Karpas-422 (cell line): ENCODE results near the gene ERVH48-1. TPM values are rescaled to one million over a fixed set of nuclear protein-coding genes. Genes with fewer than 3 reads are reported as not detected.
"Not testable (repeated sequence)": the region's sequence is repeated elsewhere in the genome, so short reads cannot be mapped to it uniquely, and the experiment has no call there.

Source experiments
- DNase-seq: peaks from one replicate; pipeline ENCODE4 v3.0.0-alpha.2; 2015
- H2AFZ ChIP-seq: fragments of 200-600 bp; sonication (generic); 2 replicates; pipeline ENCODE4 v1.6.1; 2014; ENCODE audit warnings: antibody characterized with exemption, low read length, mixed read lengths
- H3K27ac ChIP-seq: fragments of 200-600 bp; sonication (generic); 2 replicates; pipeline ENCODE4 v1.5.1; 2014; ENCODE audit warnings: mild to moderate bottlenecking, low read length, moderate library complexity
- H3K27me3 ChIP-seq: fragments of 200-600 bp; sonication (generic); 2 replicates; pipeline ENCODE4 v1.6.1; 2014; ENCODE audit warnings: low read length, mixed read lengths
- H3K36me3 ChIP-seq: fragments of 200-600 bp; sonication (generic); 2 replicates; pipeline ENCODE4 v1.6.1; 2014; ENCODE audit warnings: low read length, mixed read lengths; ENCODE audit not compliant: insufficient read depth
- H3K4me1 ChIP-seq: fragments of 200-600 bp; sonication (generic); 2 replicates; pipeline ENCODE4 v1.6.1; 2014; ENCODE audit warnings: mild to moderate bottlenecking, low read length, mixed read lengths
- H3K4me2 ChIP-seq: fragments of 200-600 bp; sonication (generic); 2 replicates; pipeline ENCODE4 v1.6.1; 2014; ENCODE audit warnings: low read length, low read depth, mild to moderate bottlenecking; ENCODE audit not compliant: poor library complexity, severe bottlenecking
- H3K4me3 ChIP-seq: fragments of 200-600 bp; sonication (generic); 2 replicates; pipeline ENCODE4 v1.5.1; 2014; ENCODE audit warnings: mild to moderate bottlenecking, antibody characterized with exemption, low read length, mixed read lengths
- H3K79me2 ChIP-seq: fragments of 200-600 bp; sonication (generic); 2 replicates; pipeline ENCODE4 v1.6.1; 2014; ENCODE audit warnings: mild to moderate bottlenecking, low read length, mixed read lengths
- H3K9ac ChIP-seq: fragments of 200-600 bp; sonication (generic); 2 replicates; pipeline ENCODE4 v1.6.0; 2014; ENCODE audit warnings: low read length
- H3K9me2 ChIP-seq: fragments of 200-600 bp; sonication (generic), shearing (Covaris generic); replicated peaks from 2 replicates; pipeline ENCODE4 v1.6.0; 2014; ENCODE audit warnings: mild to moderate bottlenecking, low read length, moderate library complexity; ENCODE audit not compliant: insufficient read depth
- H3K9me3 ChIP-seq: fragments of 300-700, 200-600 bp; sonication (generic); 2 replicates; pipeline ENCODE4 v1.6.1; 2014; ENCODE audit warnings: low read length, mixed read lengths
- H4K20me1 ChIP-seq: fragments of 200-600 bp; sonication (generic); 2 replicates; pipeline ENCODE4 v1.6.1; 2014; ENCODE audit warnings: mild to moderate bottlenecking, antibody characterized with exemption, low read length, low read depth; ENCODE audit not compliant: insufficient read depth
- total RNA-seq: library from RNA; depleted of rRNA; stranded (reverse); fragments of >200 nt; shearing (Covaris generic); gene quantifications from 2 replicates; pipeline ENCODE4 v1.2.3, GENCODE V29; 2014; ENCODE audit warnings: low replicate concordance

The ERVH48-1 gene
- total RNA-seq, 1 experiment from 2014 or later = not detected

- not testable (repeated sequence) for H3K79me2 ChIP-seq, H3K27ac ChIP-seq, H3K4me1 ChIP-seq, H3K4me3 ChIP-seq, H3K9ac ChIP-seq, H3K36me3 ChIP-seq, H3K27me3 ChIP-seq, H2AFZ ChIP-seq, H3K4me2 ChIP-seq, H4K20me1 ChIP-seq, H3K9me3 ChIP-seq, H3K9me2 ChIP-seq, DNase-seq
These were observed 23.8 kb upstream of the ERVH48-1 start for GRCh38 chr21:42949094-42949755.

DNA sequence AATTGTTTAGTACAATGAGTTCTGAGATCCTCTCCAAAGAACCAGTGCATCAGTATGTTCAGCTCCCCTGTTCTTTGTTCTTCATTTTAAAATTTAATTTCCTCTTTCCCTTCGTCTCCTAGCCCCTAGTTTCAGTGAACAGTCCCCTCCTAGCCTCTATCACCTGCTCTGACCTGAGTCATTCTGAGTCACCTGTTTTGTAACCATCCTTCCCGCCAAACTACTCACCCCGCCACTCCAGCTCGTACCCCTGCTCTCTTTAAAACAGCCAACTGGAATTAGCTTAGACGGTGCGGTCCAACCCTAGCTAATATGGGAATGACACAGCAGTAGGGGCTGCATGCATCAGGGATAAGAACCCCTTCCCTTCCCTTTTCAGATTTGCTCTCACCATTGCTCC is 16.8 kb upstream of the ERVH48-1 start:
- H4K20me1 ChIP-seq = no peaks in the 10 kb centered on the region
- H3K36me3 ChIP-seq = no peaks in the 10 kb centered on the region
- no peaks in the 10 kb centered on the region for H3K9me2 ChIP-seq
- H3K4me2 ChIP-seq = no peak overlapping the region
- no peaks in the 10 kb centered on the region for H3K79me2 ChIP-seq
- DNase-seq = no peak
- H3K4me3 ChIP-seq = no peak overlapping the region
- H3K27me3 ChIP-seq = no peaks in the 10 kb centered on the region
- no peaks in the 10 kb centered on the region for H3K9me3 ChIP-seq
- peaks cover 2% of the 10 kb centered on the region for H3K4me1 ChIP-seq
- H3K27ac ChIP-seq = no peak overlapping the region
- H2AFZ ChIP-seq = no peak overlapping the region
- H3K9ac ChIP-seq = no peak overlapping the region

DNA sequence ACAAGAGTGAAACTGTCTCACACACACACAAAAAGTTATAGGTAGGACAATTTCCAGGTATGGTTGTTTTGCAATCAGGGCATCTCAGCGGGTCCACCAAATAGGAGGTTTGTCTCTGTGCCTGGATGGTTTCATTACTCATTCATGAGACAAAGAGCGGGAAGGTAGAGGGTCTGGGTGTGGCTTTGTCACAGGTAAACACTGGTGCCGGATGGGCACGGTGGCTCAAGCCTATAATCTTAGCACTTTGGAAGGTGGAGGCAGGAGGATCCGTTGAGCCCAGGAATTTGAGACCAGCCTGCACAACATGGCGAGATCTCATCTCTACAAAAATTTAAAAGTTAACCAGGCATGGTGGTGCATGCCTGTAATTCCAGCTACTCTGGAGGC is 16.3 kb upstream of the ERVH48-1 start:
- Histone ChIP-seq H4K20me1 (no peaks in the 10 kb centered on the region), H3K4me2 (no peak overlapping the region)

GRCh38 chr21:42939582-42940413 is 14.4 kb upstream of the ERVH48-1 start:
- no peak overlapping the region for H2AFZ ChIP-seq
- H4K20me1 ChIP-seq = no peaks in the 10 kb centered on the region
- H3K9ac ChIP-seq = no peak overlapping the region
- no peaks in the 10 kb centered on the region for H3K36me3 ChIP-seq
- no peak overlapping the region for H3K4me2 ChIP-seq
- H3K9me3 ChIP-seq = no peaks in the 10 kb centered on the region
- DNase-seq = no peak
- H3K9me2 ChIP-seq = no peaks in the 10 kb centered on the region
- H3K4me1 ChIP-seq = peaks cover 8% of the 10 kb centered on the region
- H3K79me2 ChIP-seq = no peaks in the 10 kb centered on the region
- H3K27me3 ChIP-seq = no peaks in the 10 kb centered on the region
- H3K27ac ChIP-seq = no peak overlapping the region
- H3K4me3 ChIP-seq = no peak overlapping the region

More for the DNA sequence above, 16.3 kb upstream of the ERVH48-1 start:
- Histone ChIP-seq H3K27me3 (no peaks in the 10 kb centered on the region), H3K4me1 (peaks cover 8% of the 10 kb centered on the region), H3K9me2 (no peaks in the 10 kb centered on the region), H2AFZ (no peak overlapping the region), H3K79me2 (no peaks in the 10 kb centered on the region), H3K4me3 (no peak overlapping the region), H3K36me3 (no peaks in the 10 kb centered on the region), H3K9me3 (no peaks in the 10 kb centered on the region), H3K9ac (no peak overlapping the region), H3K27ac (no peak overlapping the region)
- DNase-seq = no peak

- H3K27me3 ChIP-seq, H3K9me3 ChIP-seq, H3K4me1 ChIP-seq, H2AFZ ChIP-seq, H3K4me2 ChIP-seq, H3K9ac ChIP-seq, H4K20me1 ChIP-seq, H3K79me2 ChIP-seq, H3K4me3 ChIP-seq, H3K27ac ChIP-seq, DNase-seq, H3K36me3 ChIP-seq, H3K9me2 ChIP-seq: not testable (repeated sequence)
These were observed 13.2 kb upstream of the ERVH48-1 start for GRCh38 chr21:42938606-42938995.

DNA sequence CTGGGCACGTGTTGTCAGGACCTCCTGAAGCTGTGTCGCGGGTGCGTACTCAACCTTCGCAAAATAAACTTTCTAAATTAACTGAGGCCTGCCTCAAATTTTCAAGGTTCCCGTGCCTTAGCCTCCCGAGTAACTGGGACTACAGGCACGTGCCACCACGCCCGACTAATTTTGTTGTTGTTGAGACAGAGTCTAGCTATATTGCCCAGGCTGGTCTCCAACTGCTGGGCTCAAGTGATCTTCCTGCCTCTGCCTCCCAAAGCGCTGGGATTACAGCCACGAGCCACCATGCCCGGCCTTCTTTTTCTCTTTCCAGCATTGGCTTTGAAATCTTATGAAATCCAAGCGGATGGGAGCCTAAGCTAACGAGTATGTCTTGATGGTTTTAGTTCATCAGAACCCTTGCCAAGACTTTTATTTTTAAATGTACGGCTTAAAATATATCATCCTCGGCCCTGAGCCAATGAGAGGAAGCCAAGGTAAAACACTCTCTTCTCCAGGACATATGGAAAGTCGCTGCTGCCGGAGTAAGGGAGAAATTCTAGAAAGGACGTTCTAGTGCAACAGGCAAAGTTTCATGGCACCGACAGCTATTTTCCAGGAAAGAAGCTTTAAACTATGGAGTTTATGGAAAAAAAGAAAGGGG is 12.7 kb upstream of the ERVH48-1 start:
- Histone ChIP-seq H3K79me2 (no peaks in the 10 kb centered on the region), H3K36me3 (no peaks in the 10 kb centered on the region), H3K4me2 (no peak overlapping the region), H3K9me3 (no peaks in the 10 kb centered on the region), H3K4me3 (no peak overlapping the region), H2AFZ (no peak overlapping the region), H3K9ac (no peak overlapping the region), H3K4me1 (peaks cover 8% of the 10 kb centered on the region), H3K9me2 (no peaks in the 10 kb centered on the region), H4K20me1 (no peaks in the 10 kb centered on the region), H3K27ac (no peak overlapping the region), H3K27me3 (no peaks in the 10 kb centered on the region)
- no peak for DNase-seq

DNA sequence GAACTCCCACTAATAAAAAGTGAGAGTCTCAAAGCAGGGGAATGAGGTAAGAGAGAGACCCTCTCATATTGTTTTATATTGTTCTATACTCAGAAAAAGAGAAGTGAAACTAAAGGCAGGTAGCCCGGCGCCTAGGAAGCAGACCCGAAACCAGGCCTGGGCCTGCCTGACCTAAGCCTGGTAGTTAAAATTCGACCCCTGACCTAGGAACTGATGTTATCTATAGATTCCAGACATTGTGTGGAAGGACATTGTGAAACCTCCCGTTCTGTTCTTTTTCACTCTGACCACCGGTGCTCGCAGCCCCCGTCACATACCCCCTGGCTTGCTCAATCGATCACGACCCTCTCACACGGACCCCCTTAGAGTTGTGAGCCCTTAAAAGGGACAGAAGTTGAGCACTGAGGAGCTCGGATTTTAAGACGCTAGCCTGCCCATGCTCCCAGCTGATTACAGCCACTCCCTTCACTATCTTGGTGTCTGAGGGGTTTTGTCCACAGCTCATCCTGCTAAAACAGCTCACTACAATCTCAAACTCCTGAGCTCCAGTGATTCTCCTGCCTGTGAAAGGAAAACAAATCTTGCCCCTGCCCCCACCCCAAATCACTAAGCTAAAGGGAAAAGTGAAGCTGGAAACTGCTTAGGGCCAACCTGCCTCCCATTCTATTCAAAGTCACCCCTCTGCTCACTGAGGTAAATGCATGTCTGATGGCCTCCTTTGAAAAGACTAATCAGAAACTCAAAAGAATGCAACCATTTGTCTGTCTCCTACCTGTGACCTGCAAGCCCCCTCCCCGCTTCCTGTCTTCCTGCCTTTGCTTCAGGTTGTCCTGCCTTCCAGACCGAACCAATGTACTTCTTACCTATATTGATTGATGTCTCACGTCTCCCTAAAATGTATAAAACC is 11.9 kb upstream of the ERVH48-1 start:
- H3K4me3 ChIP-seq, H3K27ac ChIP-seq, H3K9me3 ChIP-seq, H3K9me2 ChIP-seq, H3K4me2 ChIP-seq, H3K4me1 ChIP-seq, H3K9ac ChIP-seq, H3K27me3 ChIP-seq, H3K79me2 ChIP-seq, H3K36me3 ChIP-seq, H4K20me1 ChIP-seq, H2AFZ ChIP-seq: not testable (repeated sequence)
- peak; percentile 58 for DNase-seq

DNA sequence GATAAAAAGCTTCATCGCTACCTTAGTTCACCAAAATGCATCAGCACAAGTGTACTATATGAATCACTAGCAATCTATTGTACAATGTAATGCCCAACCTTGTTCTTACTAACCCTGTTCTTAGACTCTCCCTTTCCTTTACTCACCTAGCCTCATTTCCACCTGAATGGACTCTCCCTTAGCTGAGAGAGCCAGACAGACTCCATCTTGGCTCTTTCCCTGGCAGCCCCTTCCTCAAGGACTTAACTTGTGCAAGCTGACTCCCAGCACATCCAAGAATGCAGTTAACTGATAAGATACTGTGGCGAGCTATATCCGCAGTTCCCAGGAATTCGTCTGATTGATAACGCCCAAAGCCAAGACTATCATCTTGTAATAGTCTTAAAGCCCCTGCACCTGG is 10.9 kb upstream of the ERVH48-1 start:
- H2AFZ ChIP-seq, H3K79me2 ChIP-seq, H3K4me3 ChIP-seq, H3K9me3 ChIP-seq, H4K20me1 ChIP-seq, H3K9me2 ChIP-seq, H3K4me2 ChIP-seq, H3K27me3 ChIP-seq, DNase-seq, H3K27ac ChIP-seq, H3K36me3 ChIP-seq, H3K9ac ChIP-seq: not testable (repeated sequence)
- H3K4me1 ChIP-seq = peaks cover 11% of the 10 kb centered on the region
